ENCODE measurements around the gene NOC3L.

DNA sequence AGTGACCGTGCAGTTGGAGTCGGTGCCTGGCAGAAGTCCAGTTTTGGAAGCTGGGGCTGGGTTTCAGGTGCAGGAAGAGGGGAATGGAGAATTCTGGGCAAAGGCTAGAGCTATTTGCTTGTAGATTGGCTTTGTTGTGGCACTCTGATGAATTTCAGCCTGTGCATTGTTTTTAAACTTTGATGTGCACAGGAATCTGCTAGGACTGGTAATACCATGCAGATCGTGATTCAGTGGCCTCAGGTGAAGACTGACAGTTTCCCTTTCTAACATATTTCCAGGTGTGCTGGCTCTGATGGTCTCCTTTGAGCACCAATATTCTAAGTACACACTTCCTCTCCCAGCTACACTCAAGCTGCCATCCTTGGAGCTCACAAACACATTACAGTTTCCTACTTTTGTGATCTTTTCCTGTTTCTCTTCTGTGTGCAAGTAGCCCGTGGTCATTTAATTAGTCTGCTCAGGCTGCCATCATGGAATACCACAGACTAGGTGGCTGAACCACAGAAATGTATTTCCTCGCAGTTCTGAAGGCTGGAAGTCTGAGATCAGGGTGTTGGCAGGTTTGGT lies 55.6 kb downstream of the NOC3L start:
- TF ChIP-seq, protein P1, sequence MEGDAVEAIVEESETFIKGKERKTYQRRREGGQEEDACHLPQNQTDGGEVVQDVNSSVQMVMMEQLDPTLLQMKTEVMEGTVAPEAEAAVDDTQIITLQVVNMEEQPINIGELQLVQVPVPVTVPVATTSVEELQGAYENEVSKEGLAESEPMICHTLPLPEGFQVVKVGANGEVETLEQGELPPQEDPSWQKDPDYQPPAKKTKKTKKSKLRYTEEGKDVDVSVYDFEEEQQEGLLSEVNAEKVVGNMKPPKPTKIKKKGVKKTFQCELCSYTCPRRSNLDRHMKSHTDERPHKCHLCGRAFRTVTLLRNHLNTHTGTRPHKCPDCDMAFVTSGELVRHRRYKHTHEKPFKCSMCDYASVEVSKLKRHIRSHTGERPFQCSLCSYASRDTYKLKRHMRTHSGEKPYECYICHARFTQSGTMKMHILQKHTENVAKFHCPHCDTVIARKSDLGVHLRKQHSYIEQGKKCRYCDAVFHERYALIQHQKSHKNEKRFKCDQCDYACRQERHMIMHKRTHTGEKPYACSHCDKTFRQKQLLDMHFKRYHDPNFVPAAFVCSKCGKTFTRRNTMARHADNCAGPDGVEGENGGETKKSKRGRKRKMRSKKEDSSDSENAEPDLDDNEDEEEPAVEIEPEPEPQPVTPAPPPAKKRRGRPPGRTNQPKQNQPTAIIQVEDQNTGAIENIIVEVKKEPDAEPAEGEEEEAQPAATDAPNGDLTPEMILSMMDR (IDR thresholded peaks at IDR 0.05) = no peak
- TF ChIP-seq POLR2A (IDR thresholded peaks at IDR 0.05) (no peak), POLR2AphosphoS5 (IDR thresholded peaks at IDR 0.05) (no peak)

Data from stomach (tissue), 4 donors.